Endometrium (tissue), 2 donors: ENCODE data around the gene ACOD1.
"Not testable (repeated sequence)": the region's sequence is repeated elsewhere in the genome, so short reads cannot be mapped to it uniquely, and the experiment has no call there.

Experiments used
- FAIRE-seq: peaks from 2 replicates; lab custom pipeline; 2012; peaks lifted over from hg19 to GRCh38; lab: Jason Lieb, UNC
- donor health status: control.
- donor health status: control.

ACOD1 gene

DNA sequence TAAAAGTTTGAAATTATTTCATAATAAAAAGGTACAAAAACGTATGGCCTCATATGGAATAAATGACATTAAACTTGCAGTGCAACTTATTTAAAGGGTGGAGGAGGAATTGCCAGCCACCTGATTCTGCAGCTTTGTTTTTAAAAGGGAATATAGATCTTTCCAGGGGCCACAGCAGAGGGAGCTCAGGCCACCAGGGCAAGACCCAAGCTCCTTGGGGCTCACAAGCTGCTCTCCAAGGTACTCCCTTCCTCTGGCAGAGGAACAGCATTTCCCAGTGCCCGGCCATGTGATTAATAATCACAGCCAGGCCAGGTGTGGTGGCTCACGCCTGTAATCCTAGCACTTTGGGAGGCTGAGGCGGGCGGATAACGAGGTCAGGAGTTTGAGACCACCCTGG, 6.2 kb downstream of the ACOD1 start:
- FAIRE-seq: no peak

DNA sequence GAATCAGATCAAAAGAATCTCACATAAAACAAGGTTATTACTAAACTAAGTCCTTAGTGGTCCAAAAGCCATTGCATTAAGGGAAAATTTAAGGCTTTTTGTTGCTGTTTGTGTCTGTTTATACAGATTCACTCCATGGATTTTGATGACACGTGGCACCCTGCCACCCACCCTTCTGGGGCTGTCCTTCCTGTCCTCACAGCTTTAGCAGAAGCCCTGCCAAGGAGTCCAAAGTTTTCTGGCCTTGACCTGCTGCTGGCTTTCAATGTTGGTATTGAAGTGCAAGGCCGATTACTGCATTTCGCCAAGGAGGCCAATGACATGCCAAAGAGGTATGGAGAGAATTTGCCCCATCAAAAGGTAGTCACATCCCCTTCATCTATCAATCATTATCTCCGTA, 6.9 kb downstream of the ACOD1 start:
- FAIRE-seq: no peak

DNA sequence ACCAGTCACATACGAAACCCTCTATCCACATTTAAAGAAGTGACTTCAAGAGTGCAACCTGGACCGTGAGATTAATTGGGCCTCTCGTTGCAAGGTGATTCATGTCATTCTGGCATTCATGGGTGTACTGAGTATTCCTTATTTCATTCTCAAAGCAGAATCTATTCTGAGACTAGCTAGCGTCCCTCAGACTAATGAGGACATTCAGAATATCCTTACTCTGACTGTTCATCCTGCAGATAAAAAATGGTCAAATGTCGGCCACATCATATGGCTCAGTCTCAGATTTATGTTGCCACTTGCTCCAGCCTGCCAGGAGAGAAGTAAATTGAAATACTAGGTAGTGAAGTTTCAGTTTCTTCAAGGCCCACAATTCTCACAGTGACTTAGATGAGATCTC, 7.3 kb downstream of the ACOD1 start:
- no peak for FAIRE-seq

DNA sequence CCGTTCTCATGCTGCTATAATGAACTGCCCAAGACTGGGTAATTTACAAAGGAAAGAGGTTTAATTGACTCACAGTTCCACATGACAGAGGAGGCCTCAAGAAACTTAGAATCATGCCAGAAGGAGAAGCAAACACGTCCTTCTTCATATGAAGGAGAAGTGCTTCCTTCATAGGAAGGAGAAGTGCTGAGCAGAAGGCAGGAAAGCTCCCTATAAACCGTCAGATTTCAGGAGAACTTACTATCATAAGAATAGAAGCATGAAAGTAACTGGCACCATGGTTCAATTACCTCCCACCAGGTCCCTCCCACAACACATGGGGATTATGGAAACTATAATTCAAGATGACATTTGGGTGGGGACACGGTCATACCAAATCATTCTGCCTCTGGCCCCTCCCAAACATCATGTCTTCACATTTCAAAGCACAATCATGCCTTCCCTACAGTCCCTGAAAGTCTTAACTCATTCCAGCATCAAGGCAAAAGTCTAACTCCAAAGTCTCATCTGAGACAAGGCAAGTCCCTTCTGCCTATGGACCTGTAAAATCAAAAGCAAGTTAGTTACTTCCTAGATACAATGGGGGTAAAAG, 10.6 kb downstream of the ACOD1 start:
- FAIRE-seq: no peak

DNA sequence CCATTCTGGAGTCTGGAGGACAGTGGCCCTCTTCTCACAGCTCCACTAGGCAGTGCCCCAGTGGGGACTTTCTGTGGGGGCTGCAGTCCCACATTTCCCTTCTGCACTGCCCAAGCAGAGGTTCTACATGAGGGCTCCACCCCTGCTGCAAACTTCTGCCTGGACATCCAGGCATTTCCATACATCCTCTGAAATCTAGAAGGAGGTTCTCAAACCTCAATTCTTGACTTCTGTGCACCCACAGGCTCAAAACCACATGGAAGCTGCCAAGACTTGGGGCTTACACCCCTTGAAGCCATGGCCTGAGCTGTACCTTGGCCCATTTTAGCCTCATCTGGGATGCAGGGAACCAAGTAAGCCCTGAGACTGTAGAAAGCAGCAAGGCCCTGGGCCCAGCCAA, 11.4 kb downstream of the ACOD1 start:
- not testable (repeated sequence) for FAIRE-seq

DNA sequence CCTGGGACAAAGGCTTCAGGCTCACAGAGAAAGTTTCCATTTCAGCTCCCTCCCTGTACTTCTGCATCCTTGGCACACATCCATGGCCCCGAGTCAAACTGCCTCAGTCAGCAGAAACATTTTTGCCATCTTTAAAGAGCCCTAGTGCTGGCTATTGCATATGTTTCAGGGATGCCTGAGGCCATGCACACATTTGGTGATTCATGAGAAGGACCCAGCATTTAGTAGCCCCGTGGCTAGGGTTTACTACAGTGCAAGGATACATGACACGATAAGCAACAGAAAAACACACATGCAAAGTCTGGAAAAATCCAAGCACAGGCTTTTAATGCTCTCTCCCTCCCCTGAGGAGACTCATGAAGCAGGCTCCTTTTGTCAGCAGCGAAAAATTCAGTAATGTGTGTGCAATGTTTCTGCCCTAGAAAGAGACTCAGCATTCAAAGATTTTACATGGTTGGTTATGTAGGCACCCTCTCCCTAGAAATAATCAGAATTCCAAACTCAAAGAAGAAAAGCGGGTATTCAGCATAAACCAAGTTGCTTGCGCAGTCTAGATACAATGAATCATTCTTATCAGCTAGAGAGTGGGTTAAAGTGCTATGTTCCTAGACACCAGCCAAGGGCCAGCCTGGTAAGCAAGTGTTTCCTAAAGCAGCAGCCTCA, 17.6 kb downstream of the ACOD1 start:
- FAIRE-seq: no peak

DNA sequence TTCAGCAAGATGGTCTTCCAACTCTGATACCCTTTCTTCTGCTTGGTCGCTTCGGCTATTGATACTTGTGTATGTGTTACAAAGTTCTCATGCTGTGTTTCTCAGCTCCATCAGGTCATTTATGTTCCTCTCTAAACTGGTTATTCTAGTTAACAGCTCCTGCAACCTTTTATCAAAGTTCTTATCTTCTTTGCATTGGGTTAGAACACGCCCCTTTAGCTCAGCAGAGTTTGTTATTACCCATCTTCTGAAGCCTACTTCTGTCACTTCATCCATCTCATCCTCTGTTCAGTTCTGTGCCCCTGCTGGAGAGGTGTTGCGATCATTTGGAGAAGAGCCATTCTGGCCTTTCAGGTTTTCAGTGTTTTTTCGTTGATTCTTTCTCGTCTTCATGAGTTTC, 18.7 kb downstream of the ACOD1 start:
- no peak for FAIRE-seq

DNA sequence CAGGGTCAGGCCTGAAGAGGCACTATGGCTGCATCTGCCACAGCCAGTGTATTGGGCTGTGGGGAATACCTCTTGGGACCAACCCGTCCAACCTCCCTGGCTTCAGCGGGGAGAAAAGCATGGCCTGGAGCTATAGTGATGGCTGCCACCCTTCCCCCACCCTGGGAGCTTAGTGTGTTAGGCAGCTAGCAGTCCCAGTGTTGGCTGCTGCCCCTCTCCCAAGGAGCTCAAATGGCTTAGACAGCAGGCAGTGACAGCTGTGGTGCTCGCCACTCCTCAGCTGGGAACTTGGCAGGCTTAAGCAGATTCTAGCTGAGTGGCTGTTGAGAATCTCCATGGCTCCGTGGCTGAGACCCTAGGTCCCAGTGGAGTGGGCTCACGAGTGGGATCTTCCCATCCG, 19.7 kb downstream of the ACOD1 start:
- no peak for FAIRE-seq

DNA sequence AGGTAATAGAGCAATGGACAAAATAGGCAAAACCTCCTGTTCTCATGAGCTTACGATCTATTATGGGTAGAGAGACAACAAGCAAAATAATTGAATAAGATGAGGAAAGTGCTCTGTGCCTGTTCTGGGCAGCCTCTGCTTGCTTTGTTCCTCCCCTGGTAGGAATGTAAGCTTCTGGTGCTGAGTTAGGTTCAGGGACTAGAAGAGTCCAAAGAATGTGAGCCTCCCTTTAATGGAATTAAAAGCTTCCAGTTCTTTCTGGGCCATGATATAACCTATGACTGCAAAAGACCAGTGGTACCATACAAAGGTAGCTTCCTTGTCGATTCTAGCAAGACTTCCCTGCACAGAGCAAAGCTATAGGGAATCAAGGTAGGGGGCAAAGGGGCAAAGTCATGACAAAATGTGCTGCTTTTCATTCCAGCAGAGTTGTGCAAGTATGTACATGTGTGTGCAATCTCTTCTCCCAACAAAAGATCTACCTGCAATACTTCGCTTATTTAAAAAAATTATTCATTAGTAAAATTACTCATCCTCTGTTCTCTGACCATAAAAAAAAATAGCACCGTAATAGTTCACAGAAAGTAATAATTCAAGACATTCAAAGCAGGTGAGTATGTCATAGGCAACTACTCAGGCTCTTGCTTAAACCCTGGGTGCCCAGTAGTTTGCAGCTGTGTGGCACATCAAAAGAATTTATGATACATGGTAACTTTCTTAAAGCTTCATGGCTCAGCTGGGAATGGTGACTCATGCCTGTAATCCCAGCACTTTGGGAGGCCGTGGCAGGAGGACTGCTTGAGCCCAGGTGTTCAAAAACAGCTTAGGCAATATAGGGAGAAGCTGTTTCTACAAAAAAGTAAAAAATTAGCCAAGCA, 21.4 kb downstream of the ACOD1 start:
- no peak for FAIRE-seq

DNA sequence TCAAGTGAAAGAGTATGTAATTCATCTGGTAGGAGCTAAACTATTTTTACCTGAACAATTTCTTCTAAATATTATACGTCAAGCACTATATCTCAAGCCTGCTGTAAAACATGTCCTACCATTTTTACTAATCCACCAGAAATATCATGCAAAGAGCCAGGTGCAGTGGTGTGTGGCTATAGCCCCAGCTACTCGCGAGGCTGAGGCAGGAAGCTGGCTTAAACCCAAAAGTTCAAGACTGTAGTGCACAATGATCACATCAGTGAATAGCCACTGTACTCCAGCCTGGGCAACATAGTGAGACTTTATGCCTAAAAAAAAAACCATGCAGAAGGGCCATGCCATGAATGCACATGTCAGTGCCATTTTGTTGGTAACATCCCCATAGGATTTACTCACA, 22.9 kb downstream of the ACOD1 start:
- FAIRE-seq: no peak

DNA sequence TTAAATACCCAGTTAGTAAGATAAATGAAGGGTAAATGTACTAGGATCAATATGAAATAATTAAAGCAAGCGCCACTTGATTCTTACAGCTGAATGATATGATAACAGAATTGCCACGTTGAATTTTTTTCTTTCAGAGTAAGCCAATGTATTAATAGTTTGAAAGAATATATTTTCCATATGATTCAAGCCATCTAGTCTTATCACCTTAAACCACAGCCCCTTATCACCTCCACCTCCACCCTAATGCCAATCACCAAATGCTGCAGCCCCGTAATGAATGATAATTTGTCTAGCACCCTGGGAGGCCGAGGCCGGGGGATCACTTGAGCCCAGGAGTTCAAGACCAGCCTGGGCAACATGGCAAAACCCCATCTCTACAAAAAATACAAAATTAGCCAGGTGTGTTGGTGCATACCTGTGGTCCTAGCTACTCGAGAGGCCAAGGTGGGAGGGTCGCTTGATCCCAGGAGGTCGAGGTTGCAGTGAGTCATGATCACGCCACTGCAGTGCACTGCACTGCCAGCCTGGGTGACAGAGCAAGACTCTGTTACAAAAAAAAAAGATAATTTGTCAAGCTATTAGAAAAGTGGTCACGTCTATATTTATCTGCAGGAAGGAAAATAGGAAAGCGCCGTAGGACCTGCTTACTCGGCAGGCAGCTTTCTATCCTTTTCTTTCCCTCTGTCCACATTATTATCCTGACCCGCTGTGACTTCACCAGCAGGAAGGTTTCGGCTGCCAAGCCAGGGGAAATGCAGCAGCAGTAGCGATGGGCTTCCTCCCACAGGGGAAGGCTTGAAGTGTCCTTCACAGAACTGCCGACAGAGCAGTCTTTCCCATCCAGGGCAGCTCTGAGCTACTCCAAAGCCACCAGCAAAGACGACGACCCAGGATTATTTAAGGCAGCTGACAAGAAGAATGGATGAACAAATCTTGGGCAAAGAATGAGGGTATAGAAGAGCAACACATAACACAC, 23.8 kb downstream of the ACOD1 start:
- FAIRE-seq: no peak

DNA sequence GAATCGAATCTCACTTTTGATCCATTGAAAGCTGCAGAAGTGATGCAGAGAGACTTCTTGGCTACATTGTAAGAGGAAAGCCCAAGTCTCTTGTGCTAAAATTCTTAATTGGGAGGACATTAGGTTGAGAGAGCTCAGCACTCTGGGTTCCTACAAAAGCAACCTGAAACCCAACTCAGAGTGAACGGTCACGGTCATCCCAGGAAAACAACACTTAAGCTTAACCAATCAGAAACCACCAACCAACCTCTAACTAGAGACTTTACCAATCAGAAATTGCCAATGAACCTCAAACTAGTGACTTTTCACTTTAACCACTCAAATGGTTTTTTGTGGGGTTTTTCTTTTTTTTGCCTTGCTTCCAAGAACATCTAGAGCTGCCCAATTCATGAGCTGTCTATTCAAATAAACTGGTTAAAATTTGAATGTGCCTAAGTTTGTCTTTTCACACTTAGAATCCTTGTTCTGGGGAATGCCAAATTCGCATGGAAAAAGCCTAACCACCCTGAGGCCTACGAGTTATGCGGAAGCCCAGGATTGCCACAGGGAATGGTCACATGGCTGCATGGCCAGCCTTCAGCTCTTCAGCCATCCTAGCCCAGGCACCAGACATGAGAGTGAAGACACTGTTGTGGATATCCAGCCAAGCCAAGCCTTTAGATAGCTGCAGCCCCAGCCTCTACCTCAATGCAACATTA, 25.8 kb downstream of the ACOD1 start:
- no peak for FAIRE-seq

DNA sequence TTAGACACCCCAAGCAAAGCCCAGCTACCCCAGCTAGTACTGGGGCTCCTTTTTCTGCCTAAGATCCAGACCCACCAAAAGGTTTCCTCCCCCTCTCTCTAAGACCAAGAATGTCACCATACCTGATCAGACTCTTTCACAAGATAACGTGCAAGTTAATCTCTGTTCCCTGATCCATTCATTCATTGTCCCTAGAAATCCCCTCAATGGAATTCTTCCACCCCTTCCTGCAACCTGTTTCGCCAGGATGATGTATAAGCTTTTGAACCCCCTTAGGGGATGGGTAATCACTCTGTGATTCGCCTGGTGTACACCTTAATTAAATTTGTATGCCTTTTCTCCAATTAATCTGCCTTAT, 26.3 kb downstream of the ACOD1 start:
- FAIRE-seq: no peak

DNA sequence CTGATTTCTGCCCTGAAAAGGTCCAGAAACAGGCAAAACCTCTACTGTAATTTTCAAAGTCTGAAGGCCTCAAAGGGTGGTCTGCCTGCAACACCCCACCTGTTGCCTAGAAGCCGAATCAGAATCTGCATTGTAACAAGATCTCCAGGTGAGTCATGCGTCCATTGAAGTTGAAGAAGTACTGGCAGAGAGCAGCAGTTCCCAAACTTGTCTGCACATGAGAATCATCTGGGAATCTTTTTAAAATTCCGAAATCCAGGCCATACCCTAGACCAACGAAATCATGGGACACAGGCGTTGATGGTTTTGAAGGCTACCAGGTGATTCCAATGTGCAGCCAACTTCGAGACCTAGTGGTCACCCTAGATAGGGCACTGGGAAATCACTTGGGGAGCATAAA, 27.6 kb downstream of the ACOD1 start:
- FAIRE-seq: no peak

DNA sequence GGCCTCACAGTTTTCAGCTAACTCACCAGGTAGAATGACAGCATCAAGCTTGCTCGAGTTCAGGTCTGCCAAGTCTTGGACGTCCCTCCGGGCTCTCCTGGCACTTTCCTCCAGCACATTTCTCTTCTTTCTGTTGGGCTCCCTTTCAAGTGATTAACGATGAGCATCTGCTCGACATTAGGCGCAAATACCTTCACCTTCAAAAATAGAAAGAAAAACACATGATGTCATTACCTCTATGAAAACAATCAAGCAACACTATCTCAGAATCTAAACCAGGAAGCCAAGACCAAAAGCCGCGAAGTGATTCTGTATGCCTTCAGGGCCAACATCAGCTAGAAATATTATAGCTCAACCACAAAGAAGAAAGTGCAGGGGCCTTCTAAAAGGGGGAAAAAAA, 28.2 kb downstream of the ACOD1 start:
- FAIRE-seq: no peak

DNA sequence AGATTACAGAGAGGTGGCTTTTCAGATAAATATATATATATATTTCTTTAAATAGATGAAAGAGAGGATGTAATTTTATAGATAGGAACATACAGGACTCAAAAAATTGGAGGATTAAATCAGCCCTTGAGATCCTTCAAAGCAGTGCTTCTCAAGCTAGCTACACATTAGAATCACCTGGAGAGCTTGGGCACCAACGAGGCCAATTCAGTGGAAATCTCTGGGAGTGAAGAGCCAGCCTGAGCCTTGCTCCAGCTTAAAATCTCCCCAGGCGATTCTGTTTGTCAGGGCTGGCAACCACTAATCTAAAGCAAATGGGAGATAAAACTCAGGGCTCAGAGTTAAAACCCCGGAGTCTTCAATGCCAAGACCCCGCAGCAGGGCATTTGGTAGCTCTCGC, 28.6 kb downstream of the ACOD1 start:
- no peak for FAIRE-seq

DNA sequence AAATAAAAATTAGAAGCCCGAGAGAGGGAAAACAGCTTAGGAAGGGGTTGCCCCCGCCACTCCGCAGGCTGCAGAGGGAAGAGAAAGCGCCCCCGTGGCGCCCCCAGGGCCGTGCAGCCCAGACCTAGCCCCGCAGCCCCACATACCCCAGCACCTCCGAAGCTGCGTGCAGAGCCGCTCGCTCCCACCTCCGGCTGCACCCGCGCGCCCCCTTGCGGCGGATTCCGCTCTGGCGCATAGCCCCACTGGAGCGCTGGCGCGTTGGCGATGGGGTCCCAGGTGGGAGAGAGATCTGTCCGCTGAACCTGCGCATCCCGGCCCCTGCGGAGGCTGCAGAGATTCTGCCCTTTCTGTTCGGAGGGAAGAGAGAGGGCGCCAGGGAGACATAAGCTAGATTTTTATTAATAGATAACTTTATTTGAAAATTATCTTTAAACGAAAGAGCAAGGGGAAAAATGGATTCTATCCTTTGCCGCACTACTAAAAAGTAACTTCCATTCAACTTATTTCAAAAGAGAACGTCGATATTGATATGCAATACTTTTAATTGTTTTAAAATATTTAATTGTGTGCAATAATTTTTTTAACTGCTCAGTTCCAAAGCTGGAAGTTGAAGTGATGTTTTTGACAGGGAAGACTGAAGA, 31.9 kb downstream of the ACOD1 start:
- FAIRE-seq: no peak

DNA sequence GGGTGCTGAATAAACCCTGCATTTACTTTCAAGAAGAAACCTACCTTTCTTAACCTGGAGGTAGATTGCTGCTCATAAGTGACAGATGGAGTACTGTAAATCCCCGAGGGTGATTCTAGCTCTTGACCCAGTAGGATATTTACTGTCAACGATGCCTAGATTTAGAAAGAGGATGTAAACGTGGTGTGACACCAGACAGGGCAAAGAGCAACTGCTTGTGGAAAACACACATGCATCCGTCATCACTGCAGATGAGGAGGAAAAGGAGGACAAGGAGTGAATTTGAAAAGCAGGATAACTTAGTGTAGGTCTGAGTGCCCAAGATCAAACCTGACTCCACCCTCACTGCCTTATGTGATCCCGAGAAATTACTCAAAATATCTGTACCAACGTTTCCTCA, 33.8 kb downstream of the ACOD1 start:
- no peak for FAIRE-seq

DNA sequence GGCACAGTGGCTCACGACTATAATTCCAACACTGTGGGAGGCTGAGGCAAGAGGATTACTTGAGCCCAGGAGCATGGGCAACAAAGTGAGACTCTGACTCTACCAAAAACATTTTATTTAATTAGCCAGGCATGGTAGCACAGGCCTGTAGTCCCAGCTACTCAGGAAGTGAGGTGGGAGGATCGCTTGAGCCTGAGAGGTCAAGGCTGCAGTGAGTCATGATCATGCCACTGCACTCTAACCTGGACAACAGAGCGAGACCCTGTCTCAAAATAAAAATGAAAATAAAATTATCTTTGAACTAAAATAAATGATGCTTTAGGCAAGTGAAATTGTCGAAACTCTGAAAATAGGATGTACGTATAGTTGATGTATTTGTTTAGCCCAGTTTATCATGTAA, 35.4 kb downstream of the ACOD1 start:
- no peak for FAIRE-seq

DNA sequence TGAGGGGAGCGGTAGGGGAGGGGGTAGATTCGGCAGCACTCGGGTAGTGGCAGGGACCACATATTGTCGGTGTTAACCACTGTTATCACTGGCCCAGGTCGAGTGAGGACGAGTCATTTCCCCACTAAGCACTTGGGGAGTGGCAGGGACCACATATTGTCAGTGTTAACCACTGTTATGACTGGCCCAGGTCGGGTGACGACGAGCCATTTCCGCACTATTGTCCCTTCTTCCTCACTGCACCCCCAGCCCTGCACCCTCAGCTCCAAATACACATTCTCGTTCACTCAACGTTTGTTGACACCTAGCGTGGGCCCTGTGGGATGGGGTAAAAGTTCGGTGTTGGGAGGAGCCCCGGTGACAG, 43.1 kb downstream of the ACOD1 start:
- no peak for FAIRE-seq

DNA sequence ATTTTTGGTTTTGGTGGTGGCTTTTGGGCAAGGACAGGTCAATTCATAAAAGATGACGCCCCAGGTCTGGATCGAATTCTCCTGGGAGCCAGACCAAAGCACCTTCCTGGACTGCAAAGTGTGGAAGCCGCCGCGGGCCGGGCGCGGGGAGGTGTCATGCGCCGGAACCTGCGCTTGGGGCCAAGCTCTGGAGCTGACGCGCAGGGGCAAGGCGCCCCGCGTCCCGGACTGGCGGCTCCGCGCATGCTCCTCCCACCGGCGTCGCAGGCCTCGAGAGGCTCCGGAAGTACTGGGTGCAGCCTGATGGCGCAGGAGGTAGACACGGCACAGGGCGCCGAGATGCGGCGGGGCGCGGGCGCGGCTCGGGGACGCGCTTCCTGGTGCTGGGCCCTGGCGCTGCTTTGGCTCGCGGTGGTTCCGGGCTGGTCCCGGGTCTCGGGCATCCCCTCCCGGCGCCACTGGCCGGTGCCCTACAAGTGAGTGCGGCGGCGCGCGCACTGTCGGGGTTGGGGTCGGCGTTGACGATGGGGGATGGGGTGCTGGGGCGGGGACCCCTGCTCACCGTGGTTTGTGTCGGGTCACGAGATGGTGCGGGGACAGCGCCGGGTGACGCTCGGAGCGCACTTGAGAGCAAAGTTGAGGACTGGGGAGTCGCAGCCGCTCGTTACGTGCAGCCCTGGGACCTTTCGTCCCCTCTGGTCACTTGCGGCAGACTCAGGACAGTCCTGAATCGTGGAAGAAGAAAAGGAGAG, 43.7 kb downstream of the ACOD1 start, which contains the start of gene CLN5:
TSS of gene CLN5 (plus strand) at position 286 of the 752 bp plus-strand sequence. CDS start at position 304, 18 bp downstream.
- no peak for FAIRE-seq
